CD4-positive, alpha-beta T cell treated with Interleukin-15 for 4 hours (primary cell): ENCODE data around the gene GDF11.

Experiments used
- DNase-seq: peaks from one replicate; pipeline ENCODE4 v3.0.0-alpha.2; 2020; ENCODE audit warnings: low spot score

Gene GDF11

GRCh38 chr12:55795950-55796349 is 53.0 kb downstream of the GDF11 start:
- DNase-seq: no peak

- DNase-seq: peak; percentile 11
Measured at GRCh38 chr12:55797068-55797467, 54.1 kb downstream of the GDF11 start.

GRCh38 chr12:55797550-55797949 is 54.6 kb downstream of the GDF11 start:
- DNase-seq: no peak
